Stimulated activated CD8-positive, alpha-beta memory T cell treated with anti-CD3 and anti-CD28 coated beads, Interleukin-15, amount 100 ng/mL, for 48 hours (primary cell): ENCODE results near the gene STON2.

ENCODE experiments used
- DNase-seq, 2 donors: peaks; one replicate each; pipeline ENCODE4 v3.0.0-alpha.2; 2020; ENCODE audit warnings: low read depth in 2 of 2

The STON2 gene

DNA sequence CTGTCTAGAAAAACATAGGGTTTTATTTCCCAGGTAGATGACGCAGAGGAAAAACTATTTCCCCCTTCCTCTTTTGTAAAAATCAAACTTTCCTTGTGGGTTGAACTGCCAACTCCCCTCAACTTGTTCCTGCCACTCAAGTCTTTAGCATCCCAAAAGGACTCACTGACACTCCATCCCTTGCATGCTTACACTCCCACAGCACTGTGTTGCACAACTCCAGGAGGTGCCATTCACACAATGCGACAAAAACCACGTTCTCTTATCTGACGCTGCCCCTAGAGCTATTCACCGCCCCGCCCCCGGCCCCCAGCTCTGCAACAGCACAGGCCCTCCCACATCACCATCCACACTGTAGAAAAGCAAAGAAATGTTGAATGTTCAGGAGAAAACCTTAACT is 16.9 kb upstream of the STON2 start:
- no peak for DNase-seq

DNA sequence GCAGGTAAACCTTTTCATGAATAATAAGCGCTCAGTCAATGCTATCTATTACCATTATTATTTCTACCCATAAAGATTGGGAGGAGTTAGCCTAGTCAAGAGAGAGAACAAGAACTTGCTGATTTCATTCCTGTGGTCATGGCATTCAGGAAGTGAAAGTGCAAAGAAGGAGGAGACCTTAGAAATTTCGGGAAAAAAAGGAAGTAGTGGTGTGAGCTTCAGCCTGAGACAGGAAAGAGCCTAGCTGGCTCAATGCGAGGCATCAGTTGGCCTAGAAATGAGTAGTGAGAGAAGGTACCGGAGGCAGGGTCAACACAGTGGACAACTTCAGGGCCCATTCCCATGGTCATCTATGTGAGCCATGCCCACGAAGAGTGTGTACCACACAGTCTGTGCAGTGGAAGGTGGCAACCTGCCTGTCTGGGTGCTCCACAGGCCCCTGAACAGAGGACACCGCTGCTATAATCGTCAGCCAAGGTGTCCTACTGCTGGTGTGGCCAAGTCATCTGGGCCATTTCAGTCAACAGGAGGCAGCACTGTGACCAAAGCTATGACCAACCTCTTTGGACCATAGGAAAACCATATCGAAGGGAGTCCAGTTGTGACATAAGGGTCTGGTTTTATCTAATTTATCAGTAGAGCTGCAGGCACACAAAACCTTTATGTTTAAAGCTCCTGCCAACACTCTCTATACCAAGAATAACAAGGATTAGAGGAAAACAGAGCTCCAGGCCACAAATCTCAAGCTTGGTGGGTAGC is 16.2 kb upstream of the STON2 start:
- no peak for DNase-seq

DNA sequence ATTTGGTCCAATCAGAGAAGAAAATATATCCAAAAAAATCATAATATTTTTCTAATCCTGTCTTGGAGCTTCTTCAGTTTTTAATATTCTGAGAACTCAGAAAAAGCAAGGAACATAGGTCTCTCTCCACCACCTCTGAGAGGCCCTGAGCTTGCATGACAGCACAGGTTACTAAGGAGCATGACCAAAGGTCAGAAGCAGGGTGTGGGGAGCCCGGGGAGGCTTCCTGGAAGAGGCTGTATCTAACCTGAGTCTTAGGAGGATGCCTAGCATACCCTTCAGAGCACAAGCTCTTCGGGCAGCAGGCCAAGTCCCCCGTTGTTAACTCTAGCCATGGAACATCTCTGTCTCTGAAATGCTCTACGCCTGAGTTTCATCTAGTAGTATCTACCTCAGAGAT is 15.7 kb upstream of the STON2 start:
- DNase-seq: no peak

DNA sequence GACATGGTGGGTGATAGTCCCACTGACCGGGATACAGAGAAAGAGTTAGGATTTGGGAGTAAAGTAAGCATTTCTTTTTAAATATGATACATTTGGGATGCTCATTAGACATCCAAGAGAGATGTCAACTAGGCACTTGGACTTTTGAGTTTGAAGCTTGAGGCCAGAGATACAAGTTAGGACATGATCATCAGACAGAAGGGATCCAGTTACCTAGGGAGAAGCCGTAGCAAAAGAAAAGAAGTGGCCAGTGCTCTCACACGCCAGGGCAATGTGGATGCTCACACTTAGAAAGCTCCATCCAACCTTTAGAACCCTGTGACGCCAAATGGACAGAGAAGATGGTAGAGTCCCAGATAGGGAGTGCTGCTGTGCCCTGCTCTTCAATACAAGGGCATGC is 14.0 kb upstream of the STON2 start:
- no peak for DNase-seq

DNA sequence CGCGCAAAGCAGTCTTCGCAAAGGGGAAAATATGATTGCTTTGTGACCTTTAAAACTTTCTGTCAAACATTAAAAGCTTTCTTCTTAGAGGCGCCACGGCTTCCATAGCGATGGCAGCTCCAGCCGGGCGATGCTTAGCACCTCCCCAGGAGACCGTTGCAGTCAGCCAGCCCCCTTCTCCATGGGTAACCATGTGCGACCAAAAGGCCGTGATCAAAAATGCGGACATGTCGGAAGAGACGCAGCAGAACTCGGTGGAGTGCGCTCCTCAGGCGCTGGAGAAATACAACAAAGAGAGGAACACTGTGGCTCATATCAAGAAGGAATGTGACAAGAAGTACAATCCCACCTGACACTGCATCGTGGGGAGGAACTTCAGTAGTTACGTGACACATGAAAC is 12.7 kb upstream of the STON2 start:
- no peak for DNase-seq

DNA sequence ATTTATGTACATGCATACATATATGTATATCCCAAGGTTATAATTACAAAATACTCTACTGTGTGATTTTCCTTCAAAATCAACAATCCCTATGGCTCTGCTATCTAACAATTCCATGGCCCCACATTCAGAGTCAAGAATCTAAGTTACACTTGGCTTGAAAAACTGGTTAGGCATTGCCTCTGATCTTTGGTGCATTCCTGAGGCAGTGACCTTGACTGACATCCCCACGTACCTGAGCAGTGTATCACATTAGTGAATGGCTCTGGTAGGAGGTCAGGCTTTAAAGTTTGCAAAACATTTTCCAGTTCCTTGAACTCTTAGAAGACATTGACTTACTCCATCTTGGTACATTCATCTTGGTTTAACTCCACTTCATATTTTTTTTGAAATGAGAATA is 8.5 kb upstream of the STON2 start:
- DNase-seq: no peak

DNA sequence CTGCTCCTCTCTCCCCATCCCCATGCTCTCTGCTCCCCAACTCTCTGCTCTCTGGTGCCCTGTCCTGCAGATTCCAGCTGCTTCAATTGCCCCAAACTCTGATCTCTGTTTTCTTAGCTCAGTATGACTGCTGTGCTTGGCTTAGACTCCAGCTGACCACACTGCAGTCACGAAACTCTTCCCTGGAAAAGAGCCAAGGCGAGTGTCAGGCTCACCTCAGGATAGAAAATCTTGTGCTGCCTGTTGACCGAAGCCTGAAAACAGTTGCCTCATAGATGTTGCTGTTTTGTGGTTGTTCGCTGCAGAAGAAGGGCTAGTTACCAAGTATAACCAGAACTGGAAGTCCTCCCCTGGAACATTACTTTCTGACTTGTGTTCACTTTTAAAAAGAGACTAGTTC is 6.7 kb upstream of the STON2 start:
- DNase-seq: no peak

DNA sequence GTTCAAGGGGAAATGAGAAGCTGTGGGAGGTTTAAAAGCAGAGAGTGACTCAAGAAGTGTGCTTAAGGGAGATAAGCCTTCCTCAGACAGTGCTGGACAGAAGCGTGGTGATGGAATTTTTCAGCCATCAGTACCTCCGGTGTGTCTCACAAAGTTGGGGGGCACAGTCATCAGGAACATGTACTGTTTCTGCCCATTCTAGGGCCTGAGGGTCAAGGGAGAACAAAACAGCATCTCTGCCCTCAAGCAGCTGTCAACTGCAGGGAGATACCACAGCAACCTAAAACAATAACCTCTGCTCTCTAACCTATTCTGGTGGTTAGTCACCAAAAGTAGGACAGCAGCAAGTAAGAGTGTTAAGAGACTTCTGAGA is 2.0 kb upstream of the STON2 start:
- DNase-seq: no peak

DNA sequence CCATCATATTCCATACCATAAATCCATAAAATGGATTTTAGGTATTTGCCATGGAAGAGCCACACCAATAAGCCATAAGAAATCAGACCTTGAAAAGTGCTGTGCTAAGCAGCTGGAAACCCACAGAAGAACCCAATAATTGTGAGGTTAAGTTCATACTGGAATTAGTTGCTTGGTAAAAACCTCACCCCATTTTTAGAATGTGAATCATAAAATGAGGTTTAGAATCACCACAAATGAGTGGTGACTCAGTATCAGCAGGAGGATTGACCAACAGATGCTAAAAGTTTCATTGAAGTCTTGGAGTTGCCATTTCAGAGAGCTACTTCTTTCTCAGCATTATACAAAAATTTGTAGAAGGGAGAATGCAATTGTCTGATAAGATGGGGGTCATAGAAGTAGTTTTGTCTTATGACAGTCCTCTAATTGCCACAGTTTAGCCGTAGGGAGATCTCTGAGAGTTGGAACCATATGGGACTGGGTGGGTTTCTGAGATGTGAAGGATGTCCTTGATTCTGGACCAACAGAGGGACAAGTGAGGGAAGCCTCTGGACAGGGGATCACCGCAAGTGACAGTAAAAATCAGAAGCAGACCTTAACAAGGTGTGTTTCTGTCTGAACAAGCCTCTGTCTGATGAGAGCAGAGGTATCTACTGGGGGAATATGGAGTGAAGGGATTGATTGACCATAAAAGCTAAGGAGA is 1.4 kb upstream of the STON2 start:
- no peak for DNase-seq

DNA sequence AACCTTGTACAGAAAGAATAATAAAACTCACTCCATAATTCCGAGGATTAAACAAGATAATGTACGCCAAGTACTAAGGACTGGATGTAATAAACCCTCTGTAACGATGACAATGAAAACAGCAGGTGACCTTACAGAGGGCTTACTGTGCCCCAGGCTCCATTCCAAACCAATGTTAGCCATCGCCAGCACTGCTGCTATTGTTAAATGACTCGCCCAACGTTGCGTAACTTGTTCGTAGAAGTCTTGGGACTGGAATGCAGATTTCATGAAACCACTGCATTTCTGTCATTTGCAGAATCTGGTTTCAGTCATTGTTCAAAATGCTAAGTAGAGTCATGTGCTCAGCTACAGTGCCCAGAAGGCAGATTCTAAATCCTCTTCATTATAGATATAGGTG is 728 bp upstream of the STON2 start:
- DNase-seq: peak in 1 of 2 donors; percentile 40

DNA sequence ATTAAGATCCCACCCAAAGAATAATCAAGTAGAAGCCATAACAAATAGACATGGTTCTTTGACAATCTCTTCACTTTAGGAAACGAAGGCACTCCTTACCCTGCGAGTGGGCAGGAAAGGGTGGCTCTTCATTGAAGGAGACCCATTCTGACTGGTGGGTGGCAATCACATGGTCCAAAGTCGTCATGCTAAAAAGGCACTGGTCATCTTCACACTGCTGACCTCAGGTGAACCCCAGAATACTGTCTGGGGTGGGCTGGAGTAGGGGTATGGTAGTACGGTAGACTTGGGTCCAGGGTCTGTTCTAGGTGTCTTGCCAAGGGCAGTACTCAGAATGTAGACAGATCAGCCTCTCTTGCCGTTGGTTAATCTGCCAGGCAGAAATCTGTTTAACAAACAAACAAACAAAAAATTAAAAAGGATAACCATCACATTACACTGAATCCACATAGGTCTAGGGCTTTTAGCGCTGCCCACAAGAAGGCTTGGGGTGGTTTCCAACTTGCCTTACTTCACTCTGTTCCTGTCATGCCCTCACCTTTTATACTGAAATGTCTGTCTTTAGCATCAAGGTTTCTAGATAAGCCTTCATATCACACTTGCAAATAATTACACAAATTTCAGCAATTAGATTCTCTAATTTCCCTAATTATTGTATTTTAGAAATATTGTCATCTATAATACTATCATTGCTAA is 1.8 kb downstream of the STON2 start:
- no peak for DNase-seq

DNA sequence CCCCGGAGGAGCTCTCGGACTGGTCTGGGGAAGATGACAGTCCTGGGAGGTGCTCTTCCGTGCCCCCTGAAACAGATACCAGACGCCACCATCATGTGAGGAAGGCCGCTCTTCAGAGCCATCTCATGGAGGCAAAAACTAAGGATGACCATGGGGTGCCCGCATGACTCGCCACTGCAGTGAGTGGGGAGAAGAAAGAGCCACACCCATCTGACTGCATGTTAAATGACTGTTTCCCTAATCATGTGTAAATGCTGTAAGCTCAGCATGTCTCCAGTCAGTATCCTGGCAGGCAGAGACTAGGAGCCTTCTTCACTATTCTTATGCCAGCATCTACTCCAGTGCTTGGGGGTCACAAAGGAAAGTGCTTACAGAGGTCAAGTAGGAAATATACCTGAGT is 4.0 kb downstream of the STON2 start:
- no peak for DNase-seq

DNA sequence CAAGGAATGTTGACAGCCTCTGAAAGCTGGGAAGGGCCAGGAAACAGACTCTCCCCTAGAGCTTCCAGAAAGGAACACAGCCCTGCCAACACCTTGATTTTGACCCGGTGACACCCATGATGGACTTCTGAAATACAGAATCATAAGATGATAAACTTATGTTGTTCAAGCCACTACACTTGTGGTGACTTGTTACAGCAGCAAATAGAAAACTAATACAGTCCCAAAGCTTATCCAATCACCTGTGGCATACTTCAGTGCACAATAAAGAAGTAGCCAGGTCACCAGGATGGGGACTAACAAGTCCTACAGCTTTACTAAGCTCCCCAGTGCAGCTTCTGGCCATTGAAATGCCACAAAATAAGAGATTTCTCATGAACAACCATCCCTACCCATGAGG is 5.4 kb downstream of the STON2 start:
- no peak for DNase-seq

DNA sequence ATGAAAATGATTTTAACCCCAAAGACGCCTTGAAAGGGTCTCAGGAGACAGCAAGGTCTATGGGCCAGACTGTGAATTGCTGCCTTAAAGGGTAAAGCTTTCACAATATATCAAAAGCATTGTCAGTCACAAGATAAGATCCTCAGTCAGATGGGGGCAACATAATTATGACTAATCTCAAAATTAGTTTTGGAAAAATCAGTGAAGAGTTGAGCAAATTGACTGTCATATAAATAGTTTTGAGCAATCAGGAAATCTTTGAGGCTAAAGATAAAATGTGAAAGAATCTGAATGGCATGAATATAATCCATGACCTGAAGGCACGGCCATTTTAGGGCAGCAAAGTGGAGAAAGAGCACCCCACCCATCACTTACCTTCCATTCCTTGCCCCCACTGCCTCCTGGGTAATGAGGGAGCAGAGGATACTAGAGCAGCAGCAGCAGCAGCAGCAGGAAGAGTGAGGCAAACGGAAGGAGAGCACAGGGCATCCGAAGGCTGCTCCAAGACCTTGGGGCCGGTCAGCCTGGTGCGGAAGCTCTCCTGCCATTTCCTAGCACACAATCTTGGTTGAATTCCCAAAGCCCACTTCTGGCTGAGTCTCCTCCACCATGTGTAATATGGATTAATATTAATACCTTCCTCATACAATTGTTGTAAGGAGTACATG is 7.0 kb downstream of the STON2 start:
- DNase-seq: no peak

DNA sequence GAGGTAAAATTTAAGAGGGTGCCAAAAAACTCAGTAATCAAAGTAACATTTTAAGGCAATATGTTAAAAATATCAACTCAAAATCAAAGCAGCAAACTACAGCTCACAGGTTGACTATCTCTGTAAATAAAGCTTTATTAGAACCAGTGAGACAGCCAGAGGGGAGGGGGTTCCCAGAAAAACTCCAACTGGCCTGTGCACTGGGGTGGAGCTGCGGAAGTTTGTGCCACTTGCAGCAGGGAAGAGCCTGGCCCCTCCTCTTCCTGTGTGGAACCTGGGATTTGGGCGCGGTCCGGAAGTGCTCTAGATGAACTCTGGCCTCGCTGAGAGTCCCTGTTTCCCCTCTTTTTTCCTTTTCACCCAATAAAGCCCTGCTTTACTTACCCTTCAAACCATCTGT is 8.1 kb downstream of the STON2 start:
- no peak for DNase-seq

DNA sequence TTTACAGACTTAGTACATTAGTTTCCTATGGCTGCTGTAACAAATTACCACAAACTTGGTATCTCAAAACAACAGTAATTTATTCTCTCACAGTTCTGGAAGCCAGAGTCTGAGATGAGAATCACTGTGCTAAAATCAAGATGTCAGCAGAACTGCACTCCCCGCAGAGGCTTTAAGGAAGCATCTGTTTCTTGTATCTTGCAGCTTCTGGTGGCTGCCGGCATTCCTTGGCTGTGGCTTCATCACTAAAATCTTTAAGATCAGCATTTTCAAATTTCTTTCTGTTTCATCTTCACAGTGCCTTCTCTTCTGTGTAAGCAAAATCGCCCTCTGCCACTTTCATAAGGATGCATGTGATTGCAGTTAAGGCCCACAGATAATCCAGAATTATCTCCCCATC is 9.4 kb downstream of the STON2 start:
- no peak for DNase-seq

DNA sequence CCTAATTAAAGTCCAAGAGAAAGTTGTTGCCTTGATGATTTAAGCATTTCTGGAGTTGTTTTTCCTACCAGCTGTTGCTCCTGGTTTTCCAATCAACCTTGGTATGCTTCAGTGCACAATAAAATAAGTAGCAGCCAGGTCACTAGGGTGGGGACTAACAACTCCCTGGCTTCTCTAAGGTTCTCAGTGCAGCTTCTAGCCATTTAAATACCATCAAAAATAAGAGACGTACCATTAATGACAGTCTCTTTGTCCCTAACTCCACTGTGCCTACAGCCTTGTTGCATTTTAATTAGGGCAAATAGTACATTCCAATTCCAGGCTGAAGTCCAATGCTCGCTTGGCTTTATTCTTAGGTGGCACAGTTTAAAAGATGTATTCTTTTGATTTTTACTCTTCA is 11.8 kb downstream of the STON2 start:
- no peak for DNase-seq

DNA sequence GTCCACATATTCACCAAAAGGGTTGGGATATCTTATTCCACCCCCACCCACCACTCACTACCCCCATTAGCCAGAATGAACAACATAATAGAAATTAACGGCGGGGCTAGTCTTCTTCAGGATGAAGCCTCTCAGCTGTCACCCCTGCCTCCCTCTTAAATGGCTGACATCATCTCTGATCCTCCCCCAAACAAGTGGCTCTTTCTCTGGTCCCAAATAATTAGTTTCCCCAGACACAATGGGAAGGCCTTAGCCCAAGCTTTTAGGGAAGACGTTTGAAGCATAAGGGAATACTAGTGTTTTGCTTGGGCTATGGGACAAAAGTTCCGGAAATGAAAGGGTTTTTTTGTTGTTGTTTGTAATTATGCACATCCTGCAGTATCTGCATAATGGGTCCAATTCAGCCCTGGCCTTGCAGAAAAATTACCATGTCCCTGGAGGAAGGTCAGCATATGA is 13.8 kb downstream of the STON2 start:
- DNase-seq: no peak

DNA sequence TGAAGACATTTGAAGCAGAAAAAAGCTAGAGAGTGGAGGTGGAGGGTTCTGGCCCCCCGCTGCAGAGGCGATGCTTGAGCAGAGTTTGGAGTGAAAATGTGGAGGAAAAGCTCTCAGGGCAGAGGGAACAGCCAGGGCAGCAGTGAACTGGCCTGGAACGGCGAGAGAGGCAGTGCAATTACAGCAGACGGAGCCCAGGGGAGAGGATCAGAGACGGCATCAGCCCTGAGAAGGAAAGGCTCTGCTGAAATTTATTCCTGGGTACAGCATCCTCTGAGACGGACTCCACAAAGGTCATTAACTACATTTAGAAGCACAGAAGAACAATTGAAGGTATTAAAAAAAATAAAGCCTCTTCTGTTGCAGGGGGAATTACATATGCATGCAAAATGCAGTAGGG is 14.2 kb downstream of the STON2 start:
- no peak for DNase-seq

DNA sequence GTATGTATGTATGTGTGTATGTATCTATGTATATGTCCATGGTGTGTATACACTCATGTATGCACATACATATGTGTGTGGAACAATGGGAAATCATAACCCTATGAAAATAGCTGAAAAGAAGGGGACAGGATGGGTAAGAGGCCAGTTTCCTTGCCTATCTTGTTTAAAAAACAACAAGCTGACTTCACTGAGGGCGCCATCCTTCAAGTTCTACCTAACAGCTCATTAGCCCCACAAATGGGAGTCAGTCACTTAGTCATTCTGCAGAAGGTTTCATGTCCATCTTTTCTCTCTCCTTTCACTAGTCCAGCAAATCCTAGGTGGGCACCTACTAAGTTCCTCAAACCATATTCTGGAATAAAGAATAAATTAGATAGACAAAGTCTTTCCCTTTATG is 14.7 kb downstream of the STON2 start:
- no peak for DNase-seq

DNA sequence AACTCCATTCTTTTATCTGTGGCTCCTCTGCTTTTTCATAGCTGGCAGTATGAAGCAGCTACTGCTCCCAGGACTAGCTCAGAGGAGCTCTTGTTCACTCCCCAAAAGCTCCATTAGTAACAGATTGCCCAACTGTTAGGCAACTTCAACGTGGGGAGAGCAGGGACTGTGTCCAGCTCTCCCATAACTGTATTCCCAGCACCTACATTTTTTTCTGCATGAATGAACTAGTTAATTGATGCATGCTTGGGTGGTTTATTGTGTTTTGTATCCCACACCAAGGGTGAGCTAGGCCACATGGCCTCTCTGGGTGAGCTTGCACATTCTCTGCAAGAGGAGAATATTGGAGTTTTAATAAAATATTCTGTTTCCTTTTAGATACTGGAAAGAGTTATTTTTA is 15.2 kb downstream of the STON2 start:
- DNase-seq: no peak

DNA sequence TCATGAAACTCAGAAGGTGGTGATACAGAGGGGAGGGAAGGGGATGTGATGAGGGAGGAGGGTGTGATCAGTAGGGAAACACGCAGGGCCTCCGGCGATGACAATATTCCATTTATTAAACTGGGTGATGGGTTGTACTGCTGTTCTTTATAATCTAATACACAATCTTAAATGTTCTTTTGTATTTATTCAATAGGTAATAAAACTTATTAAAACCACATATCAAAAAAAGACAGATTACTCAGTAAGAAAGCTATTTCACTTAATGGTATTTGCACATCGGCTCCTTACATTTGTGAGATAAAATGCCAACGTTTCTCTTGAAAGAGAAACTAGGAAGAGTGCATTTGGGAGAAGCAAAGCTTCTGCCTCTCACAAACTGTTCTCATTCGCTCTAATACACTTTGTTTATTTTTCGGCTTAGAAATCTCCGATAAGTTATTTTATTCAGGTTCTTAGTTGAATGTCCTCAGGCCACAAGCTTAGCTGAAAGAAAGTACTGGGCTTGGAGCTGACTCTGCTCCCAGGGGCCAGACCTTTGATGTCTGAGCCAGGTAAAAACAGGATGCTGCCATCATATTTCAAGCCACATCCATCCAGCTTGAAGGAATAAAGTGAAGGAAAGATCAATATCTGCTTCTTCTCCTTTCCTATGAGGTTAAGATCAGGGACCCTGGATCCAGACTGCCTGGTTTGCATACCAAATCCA is 17.5 kb downstream of the STON2 start:
- no peak for DNase-seq
